ENCODE measurements around the gene MYLK3. TPM values are rescaled to one million over a fixed set of nuclear protein-coding genes. Genes with fewer than 3 reads are reported as not detected.

Gene MYLK3
- total RNA-seq, 1 donor from 2014 or later, result 1.1 TPM

GRCh38 chr16:46782320-46782719 is 34.2 kb upstream of the MYLK3 start:
- no peak for DNase-seq (ENCODE audit: low spot score)
- intact Hi-C loops (cut with micrococcal nuclease), result no loop called here
- Mint-ChIP-seq H3K36me3 (ENCODE audit: low read depth) (peaks cover 4% of the 10 kb centered on the region), H3K4me1 (ENCODE audit: low read depth) (peaks cover 12% of the 10 kb centered on the region), H3K4me3 (no peak overlapping the region), H3K27me3 (ENCODE audit: insufficient read depth) (peaks cover 4% of the 10 kb centered on the region), H3K27ac (no peak overlapping the region), H3K9me3 (peaks cover 10% of the 10 kb centered on the region)

- H3K36me3 Mint-ChIP-seq (ENCODE audit: low read depth), result no peaks in the 10 kb centered on the region
- intact Hi-C loops (cut with micrococcal nuclease), result no loop called here
- H3K4me3 Mint-ChIP-seq, result no peak overlapping the region
- no peak overlapping the region for H3K27ac Mint-ChIP-seq
- no peaks in the 10 kb centered on the region for H3K9me3 Mint-ChIP-seq
- no peak for DNase-seq (ENCODE audit: low spot score)
- no peaks in the 10 kb centered on the region for H3K27me3 Mint-ChIP-seq (ENCODE audit: insufficient read depth)
- no peaks in the 10 kb centered on the region for H3K4me1 Mint-ChIP-seq (ENCODE audit: low read depth)
These were observed 29.7 kb upstream of the MYLK3 start for GRCh38 chr16:46777804-46778203.

- intact Hi-C loops (cut with micrococcal nuclease), result no loop called here
- DNase-seq (ENCODE audit: low spot score), result no peak
- H3K9me3 Mint-ChIP-seq, result no peaks in the 10 kb centered on the region
- H3K4me3 Mint-ChIP-seq, result no peak overlapping the region
- H3K4me1 Mint-ChIP-seq (ENCODE audit: low read depth), result no peaks in the 10 kb centered on the region
- H3K36me3 Mint-ChIP-seq (ENCODE audit: low read depth), result no peaks in the 10 kb centered on the region
- H3K27me3 Mint-ChIP-seq (ENCODE audit: insufficient read depth), result peaks cover under 1% of the 10 kb centered on the region
- H3K27ac Mint-ChIP-seq, result no peak overlapping the region
These were observed 27.1 kb upstream of the MYLK3 start for GRCh38 chr16:46775214-46775613.

- H3K4me3 Mint-ChIP-seq, result no peak overlapping the region
- H3K9me3 Mint-ChIP-seq, result no peaks in the 10 kb centered on the region
- H3K27me3 Mint-ChIP-seq (ENCODE audit: insufficient read depth), result peaks cover 5% of the 10 kb centered on the region
- H3K27ac Mint-ChIP-seq, result no peak overlapping the region
- H3K4me1 Mint-ChIP-seq (ENCODE audit: low read depth), result no peaks in the 10 kb centered on the region
- no peak for DNase-seq (ENCODE audit: low spot score)
- no peaks in the 10 kb centered on the region for H3K36me3 Mint-ChIP-seq (ENCODE audit: low read depth)
- intact Hi-C loops (cut with micrococcal nuclease), result no loop called here
These were observed 26.6 kb upstream of the MYLK3 start for GRCh38 chr16:46774743-46775177.

- no peaks in the 10 kb centered on the region for H3K4me1 Mint-ChIP-seq (ENCODE audit: low read depth)
- H3K27ac Mint-ChIP-seq, result no peak overlapping the region
- no peaks in the 10 kb centered on the region for H3K36me3 Mint-ChIP-seq (ENCODE audit: low read depth)
- intact Hi-C loops (cut with micrococcal nuclease), result no loop called here
- no peak for DNase-seq (ENCODE audit: low spot score)
- H3K27me3 Mint-ChIP-seq (ENCODE audit: insufficient read depth), result peaks cover 9% of the 10 kb centered on the region
- no peaks in the 10 kb centered on the region for H3K9me3 Mint-ChIP-seq
- no peak overlapping the region for H3K4me3 Mint-ChIP-seq
These were observed 24.3 kb upstream of the MYLK3 start for GRCh38 chr16:46772463-46772862.

DNA sequence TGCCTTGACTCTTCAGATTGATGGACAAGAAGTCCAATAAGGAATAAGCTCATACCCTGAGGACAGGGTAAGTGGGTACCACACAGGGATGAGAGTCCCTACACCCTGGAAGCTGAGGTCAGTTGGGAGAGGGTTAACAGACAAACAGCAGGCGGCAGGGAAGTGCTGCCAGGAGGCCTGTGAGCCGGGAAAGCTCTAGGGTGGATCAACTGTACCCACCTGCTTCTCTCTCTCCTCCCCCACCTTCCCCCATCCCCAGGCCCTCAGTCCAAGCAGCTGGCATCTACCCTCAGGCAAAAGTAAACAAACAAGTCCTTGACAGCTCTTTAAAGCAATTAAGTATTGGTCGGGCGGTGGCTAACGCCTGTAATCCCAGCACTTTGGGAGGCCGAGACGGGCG is 20.7 kb upstream of the MYLK3 start:
- Mint-ChIP-seq H3K4me3 (no peak overlapping the region), H3K36me3 (ENCODE audit: low read depth) (no peaks in the 10 kb centered on the region), H3K27me3 (ENCODE audit: insufficient read depth) (peaks cover 11% of the 10 kb centered on the region), H3K4me1 (ENCODE audit: low read depth) (peaks cover 5% of the 10 kb centered on the region), H3K27ac (no peak overlapping the region), H3K9me3 (no peaks in the 10 kb centered on the region)
- intact Hi-C loops (cut with micrococcal nuclease), result no loop called here
- DNase-seq (ENCODE audit: low spot score), result no peak

GRCh38 chr16:46765050-46765449 is 16.9 kb upstream of the MYLK3 start:
- Mint-ChIP-seq H3K36me3 (ENCODE audit: low read depth) (no peaks in the 10 kb centered on the region), H3K27me3 (ENCODE audit: insufficient read depth) (peaks cover 11% of the 10 kb centered on the region), H3K4me1 (ENCODE audit: low read depth) (peaks cover 5% of the 10 kb centered on the region), H3K9me3 (no peaks in the 10 kb centered on the region), H3K4me3 (no peak overlapping the region), H3K27ac (no peak overlapping the region)
- intact Hi-C loops (cut with micrococcal nuclease), result no loop called here
- DNase-seq (ENCODE audit: low spot score), result no peak

DNA sequence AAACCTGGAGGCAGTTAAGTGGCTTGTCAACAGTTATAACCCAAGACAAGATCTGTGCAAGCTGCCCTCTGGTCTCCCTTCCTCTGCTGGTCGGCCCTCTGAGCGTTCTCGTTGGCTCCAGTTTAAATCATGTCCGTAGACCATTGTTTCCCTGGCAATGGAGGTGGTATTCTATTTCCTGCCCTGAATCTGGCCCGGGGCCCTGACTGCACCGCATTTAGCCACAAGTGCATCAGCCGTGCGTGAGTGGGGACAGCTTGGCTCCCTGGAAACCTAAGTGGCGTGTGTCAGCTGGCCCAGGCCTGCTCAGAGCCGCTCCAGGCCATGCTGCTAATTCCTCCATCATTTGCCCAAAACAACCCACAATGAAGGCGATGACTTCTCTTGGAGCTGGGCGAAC is 15.0 kb upstream of the MYLK3 start:
- DNase-seq (ENCODE audit: low spot score), result no peak
- Mint-ChIP-seq H3K36me3 (ENCODE audit: low read depth) (no peaks in the 10 kb centered on the region), H3K4me1 (ENCODE audit: low read depth) (peaks cover 5% of the 10 kb centered on the region), H3K27me3 (ENCODE audit: insufficient read depth) (peaks cover 7% of the 10 kb centered on the region), H3K9me3 (no peaks in the 10 kb centered on the region), H3K4me3 (no peak overlapping the region), H3K27ac (no peak overlapping the region)
- intact Hi-C loops (cut with micrococcal nuclease), result no loop called here

GRCh38 chr16:46762583-46762982 is 14.4 kb upstream of the MYLK3 start:
- H3K4me1 Mint-ChIP-seq (ENCODE audit: low read depth), result peaks cover 5% of the 10 kb centered on the region
- no peak overlapping the region for H3K4me3 Mint-ChIP-seq
- H3K27ac Mint-ChIP-seq, result no peak overlapping the region
- DNase-seq (ENCODE audit: low spot score), result no peak
- H3K27me3 Mint-ChIP-seq (ENCODE audit: insufficient read depth), result peaks cover 4% of the 10 kb centered on the region
- H3K9me3 Mint-ChIP-seq, result no peaks in the 10 kb centered on the region
- intact Hi-C loops (cut with micrococcal nuclease), result no loop called here
- H3K36me3 Mint-ChIP-seq (ENCODE audit: low read depth), result no peaks in the 10 kb centered on the region

DNA sequence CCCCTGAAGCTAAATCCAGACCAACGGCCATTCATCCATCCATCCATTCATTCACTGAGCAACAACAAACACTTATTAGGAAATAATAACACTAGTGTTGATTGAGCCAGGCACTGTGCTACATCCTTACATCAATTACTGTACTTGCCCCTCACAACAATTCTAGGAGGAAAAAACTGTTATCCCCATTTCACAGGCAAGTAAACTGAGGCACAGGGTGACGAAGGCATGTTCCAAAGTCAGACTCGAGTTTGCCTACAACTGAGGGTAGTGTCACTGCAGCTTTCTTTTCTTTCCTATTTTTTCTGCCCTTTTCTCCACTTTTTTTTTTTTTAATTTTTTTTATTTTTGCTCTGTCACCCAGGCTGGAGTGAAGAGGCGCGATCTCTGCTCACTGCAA is 11.2 kb upstream of the MYLK3 start:
- H3K9me3 Mint-ChIP-seq, result no peaks in the 10 kb centered on the region
- H3K4me3 Mint-ChIP-seq, result no peak overlapping the region
- H3K27ac Mint-ChIP-seq, result no peak overlapping the region
- intact Hi-C loops (cut with micrococcal nuclease), result no loop called here
- no peaks in the 10 kb centered on the region for H3K4me1 Mint-ChIP-seq (ENCODE audit: low read depth)
- no peak for DNase-seq (ENCODE audit: low spot score)
- peaks cover 2% of the 10 kb centered on the region for H3K27me3 Mint-ChIP-seq (ENCODE audit: insufficient read depth)
- H3K36me3 Mint-ChIP-seq (ENCODE audit: low read depth), result no peaks in the 10 kb centered on the region

GRCh38 chr16:46757339-46758050 is 9.4 kb upstream of the MYLK3 start:
- peaks cover 2% of the 10 kb centered on the region for H3K27me3 Mint-ChIP-seq (ENCODE audit: insufficient read depth)
- H3K4me1 Mint-ChIP-seq (ENCODE audit: low read depth), result no peaks in the 10 kb centered on the region
- no peaks in the 10 kb centered on the region for H3K36me3 Mint-ChIP-seq (ENCODE audit: low read depth)

GRCh38 chr16:46756772-46757171 is 8.6 kb upstream of the MYLK3 start:
- peaks cover 2% of the 10 kb centered on the region for H3K27me3 Mint-ChIP-seq (ENCODE audit: insufficient read depth)
- no peak overlapping the region for H3K27ac Mint-ChIP-seq
- no peak overlapping the region for H3K4me3 Mint-ChIP-seq
- intact Hi-C loops (cut with micrococcal nuclease), result no loop called here
- no peaks in the 10 kb centered on the region for H3K9me3 Mint-ChIP-seq
- no peak for DNase-seq (ENCODE audit: low spot score)
- no peaks in the 10 kb centered on the region for H3K36me3 Mint-ChIP-seq (ENCODE audit: low read depth)
- no peaks in the 10 kb centered on the region for H3K4me1 Mint-ChIP-seq (ENCODE audit: low read depth)

More at GRCh38 chr16:46757339-46758050, 9.4 kb upstream of the MYLK3 start:
- intact Hi-C loops (cut with micrococcal nuclease), result no loop called here
- Mint-ChIP-seq H3K4me3 (no peak overlapping the region), H3K27ac (no peak overlapping the region), H3K9me3 (no peaks in the 10 kb centered on the region)
- no peak for DNase-seq (ENCODE audit: low spot score)

DNA sequence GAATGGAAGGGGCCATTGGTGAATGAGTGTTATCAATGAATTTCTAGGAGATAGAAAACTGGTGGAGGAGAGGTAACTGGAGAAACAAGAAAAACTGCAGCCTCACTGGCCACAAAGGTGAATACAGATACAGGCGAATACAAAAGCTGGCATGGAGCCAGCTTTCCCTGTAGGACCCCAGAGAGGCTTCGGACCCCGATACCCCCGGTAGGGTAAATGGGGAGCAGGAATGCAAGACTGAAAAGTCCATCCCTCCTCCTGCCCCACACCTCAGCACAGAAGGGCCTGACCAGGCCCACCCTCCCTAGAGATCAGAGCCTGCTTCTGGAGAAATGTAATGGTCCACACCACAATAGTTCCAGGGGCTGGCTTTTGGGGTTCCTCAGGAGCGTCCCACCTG is 4.9 kb upstream of the MYLK3 start:
- intact Hi-C loops (cut with micrococcal nuclease), result no loop called here
- DNase-seq (ENCODE audit: low spot score), result no peak
- H3K4me1 Mint-ChIP-seq (ENCODE audit: low read depth), result no peaks in the 10 kb centered on the region
- H3K27me3 Mint-ChIP-seq (ENCODE audit: insufficient read depth), result no peaks in the 10 kb centered on the region
- H3K27ac Mint-ChIP-seq, result no peak overlapping the region
- no peaks in the 10 kb centered on the region for H3K36me3 Mint-ChIP-seq (ENCODE audit: low read depth)
- no peak overlapping the region for H3K4me3 Mint-ChIP-seq
- H3K9me3 Mint-ChIP-seq, result no peaks in the 10 kb centered on the region

DNA sequence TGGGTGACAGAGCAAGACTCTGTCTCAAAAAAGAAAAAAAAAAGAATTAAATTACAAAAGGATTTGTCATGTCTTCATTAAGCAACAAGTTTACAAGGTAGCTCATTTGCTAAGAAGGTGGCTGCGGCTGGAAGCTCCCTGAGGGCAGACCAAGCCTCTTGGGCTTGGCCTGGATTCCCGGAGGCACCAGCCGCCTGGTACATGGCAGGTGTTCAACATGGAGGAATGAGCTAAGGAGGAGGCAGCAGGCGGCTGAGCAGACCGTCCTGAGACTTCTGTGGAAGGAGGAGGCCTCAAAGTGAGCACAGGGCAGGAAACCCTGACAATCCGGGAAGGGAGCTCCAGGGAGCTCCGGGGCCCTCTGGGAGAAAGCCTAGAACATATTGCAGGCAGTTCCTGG is 3.2 kb upstream of the MYLK3 start:
- no peak overlapping the region for H3K4me3 Mint-ChIP-seq
- H3K9me3 Mint-ChIP-seq, result no peaks in the 10 kb centered on the region
- DNase-seq (ENCODE audit: low spot score), result no peak
- no peaks in the 10 kb centered on the region for H3K27me3 Mint-ChIP-seq (ENCODE audit: insufficient read depth)
- no peak overlapping the region for H3K27ac Mint-ChIP-seq
- intact Hi-C loops (cut with micrococcal nuclease), result no loop called here
- H3K4me1 Mint-ChIP-seq (ENCODE audit: low read depth), result no peaks in the 10 kb centered on the region
- H3K36me3 Mint-ChIP-seq (ENCODE audit: low read depth), result no peaks in the 10 kb centered on the region
